Measurements from ENCODE around the gene BAG3.

DNA sequence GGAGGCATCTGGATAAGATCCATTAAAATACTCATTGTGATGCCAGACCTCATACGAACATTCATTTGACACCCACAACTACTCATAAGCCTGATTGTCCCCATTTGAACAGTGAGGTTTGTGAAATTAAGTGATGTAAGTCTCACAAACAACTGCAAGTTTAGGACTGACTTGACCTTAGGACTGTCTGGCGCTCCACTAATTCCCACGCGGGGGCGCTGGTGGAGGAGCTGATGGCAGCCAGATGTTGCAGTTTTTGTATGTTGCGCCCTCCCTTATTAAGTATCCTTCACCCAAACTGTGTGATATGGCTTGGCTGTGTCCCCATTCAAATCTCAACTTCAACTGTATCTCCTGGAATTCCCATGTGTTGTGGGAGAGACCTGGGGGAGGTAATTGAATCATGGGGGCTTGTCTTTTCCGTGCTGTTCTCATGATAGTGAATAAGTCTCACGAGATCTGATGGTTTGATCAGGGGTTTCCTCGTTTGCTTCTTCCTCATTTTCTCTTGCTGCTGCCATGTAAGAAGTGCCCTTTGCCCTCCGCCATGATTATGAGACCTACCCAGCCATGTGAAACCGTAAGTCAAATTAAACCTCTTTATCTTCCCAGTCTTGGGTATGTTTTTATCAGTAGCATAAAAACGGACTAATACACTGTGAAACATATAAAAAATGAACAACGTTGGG, 34.2 kb upstream of the BAG3 start:
- TF ChIP-seq, protein P1, sequence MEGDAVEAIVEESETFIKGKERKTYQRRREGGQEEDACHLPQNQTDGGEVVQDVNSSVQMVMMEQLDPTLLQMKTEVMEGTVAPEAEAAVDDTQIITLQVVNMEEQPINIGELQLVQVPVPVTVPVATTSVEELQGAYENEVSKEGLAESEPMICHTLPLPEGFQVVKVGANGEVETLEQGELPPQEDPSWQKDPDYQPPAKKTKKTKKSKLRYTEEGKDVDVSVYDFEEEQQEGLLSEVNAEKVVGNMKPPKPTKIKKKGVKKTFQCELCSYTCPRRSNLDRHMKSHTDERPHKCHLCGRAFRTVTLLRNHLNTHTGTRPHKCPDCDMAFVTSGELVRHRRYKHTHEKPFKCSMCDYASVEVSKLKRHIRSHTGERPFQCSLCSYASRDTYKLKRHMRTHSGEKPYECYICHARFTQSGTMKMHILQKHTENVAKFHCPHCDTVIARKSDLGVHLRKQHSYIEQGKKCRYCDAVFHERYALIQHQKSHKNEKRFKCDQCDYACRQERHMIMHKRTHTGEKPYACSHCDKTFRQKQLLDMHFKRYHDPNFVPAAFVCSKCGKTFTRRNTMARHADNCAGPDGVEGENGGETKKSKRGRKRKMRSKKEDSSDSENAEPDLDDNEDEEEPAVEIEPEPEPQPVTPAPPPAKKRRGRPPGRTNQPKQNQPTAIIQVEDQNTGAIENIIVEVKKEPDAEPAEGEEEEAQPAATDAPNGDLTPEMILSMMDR (conservative IDR thresholded peaks at IDR 0.05; ENCODE audit: low read length): no peak
- TF ChIP-seq EZH2phosphoT487 (IDR thresholded peaks at IDR 0.05; ENCODE audit: borderline replicate concordance, low read depth, low read length): no peak
